GM21447 (cell line): ENCODE measurements around the gene DHX9.
"Not testable (repeated sequence)": the region's sequence is repeated elsewhere in the genome, so short reads cannot be mapped to it uniquely, and the experiment has no call there.

Experiments used
- ATAC-seq: cut with Tn5 transposase; IDR thresholded peaks from one replicate; pipeline ENCODE4 v1.9.1; 2021; ENCODE audit not compliant: unreplicated experiment

DHX9 gene

GRCh38 chr1:182886985-182887384 lies 47.8 kb downstream of the DHX9 start:
- no peak for ATAC-seq

GRCh38 chr1:182888736-182889531 lies 49.8 kb downstream of the DHX9 start:
- no peak for ATAC-seq

GRCh38 chr1:182889997-182890396 lies 50.9 kb downstream of the DHX9 start:
- ATAC-seq = no peak

- no peak for ATAC-seq
These were observed 51.9 kb downstream of the DHX9 start for GRCh38 chr1:182890927-182891610.

GRCh38 chr1:182897696-182898095 lies 58.5 kb downstream of the DHX9 start:
- ATAC-seq = no peak

- ATAC-seq = not testable (repeated sequence)
These were observed 62.8 kb downstream of the DHX9 start for GRCh38 chr1:182901946-182902345.

GRCh38 chr1:182905321-182905720 lies 66.2 kb downstream of the DHX9 start:
- no peak for ATAC-seq

- ATAC-seq = no peak
These were observed 70.4 kb downstream of the DHX9 start for GRCh38 chr1:182909578-182909977.

- ATAC-seq = no peak
These were observed 71.0 kb downstream of the DHX9 start for GRCh38 chr1:182910143-182910542.

- no peak for ATAC-seq
These were observed 74.3 kb downstream of the DHX9 start for GRCh38 chr1:182913401-182913800.

GRCh38 chr1:182917378-182917777 lies 78.2 kb downstream of the DHX9 start:
- no peak for ATAC-seq

- ATAC-seq = no peak
These were observed 86.5 kb downstream of the DHX9 start for GRCh38 chr1:182925661-182926060.

- no peak for ATAC-seq
These were observed 88.7 kb downstream of the DHX9 start for GRCh38 chr1:182927693-182928433.

GRCh38 chr1:182930985-182931384 lies 91.8 kb downstream of the DHX9 start:
- ATAC-seq = no peak

- ATAC-seq = no peak
These were observed 96.6 kb downstream of the DHX9 start for GRCh38 chr1:182935716-182936115.
